ENCODE data around the gene EDN2.

DNA sequence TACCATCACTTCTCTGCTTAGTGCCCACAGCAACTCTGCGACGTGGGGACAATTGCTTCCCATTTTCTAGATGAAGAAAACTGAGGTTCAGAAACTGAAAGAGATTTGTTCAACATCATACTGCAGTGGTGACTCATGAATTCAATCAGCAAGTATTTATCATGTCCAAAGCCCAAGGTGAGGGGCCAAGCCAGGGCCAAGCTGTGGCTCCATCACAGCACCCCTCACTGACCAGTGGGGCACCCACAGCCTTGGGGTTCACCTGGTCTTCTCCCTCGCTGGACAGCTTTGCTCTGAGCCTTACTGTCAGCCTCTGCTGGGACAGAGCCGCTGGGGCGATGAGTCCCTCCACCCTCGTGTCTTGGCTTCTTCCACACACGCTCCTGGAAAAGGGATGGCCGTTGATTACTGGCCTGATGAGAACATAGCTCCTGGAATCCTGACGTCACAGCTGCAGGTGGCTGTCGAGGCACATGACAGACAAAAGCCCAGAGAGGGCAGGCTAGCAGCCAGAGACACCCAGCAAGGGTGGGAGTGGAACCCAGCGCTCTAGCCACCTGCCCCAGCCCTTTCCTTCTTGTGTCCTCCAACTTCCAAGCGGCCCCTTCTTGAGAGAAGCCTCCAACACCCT lies 6.2 kb downstream of the EDN2 start:
- TF ChIP-seq, protein P1, sequence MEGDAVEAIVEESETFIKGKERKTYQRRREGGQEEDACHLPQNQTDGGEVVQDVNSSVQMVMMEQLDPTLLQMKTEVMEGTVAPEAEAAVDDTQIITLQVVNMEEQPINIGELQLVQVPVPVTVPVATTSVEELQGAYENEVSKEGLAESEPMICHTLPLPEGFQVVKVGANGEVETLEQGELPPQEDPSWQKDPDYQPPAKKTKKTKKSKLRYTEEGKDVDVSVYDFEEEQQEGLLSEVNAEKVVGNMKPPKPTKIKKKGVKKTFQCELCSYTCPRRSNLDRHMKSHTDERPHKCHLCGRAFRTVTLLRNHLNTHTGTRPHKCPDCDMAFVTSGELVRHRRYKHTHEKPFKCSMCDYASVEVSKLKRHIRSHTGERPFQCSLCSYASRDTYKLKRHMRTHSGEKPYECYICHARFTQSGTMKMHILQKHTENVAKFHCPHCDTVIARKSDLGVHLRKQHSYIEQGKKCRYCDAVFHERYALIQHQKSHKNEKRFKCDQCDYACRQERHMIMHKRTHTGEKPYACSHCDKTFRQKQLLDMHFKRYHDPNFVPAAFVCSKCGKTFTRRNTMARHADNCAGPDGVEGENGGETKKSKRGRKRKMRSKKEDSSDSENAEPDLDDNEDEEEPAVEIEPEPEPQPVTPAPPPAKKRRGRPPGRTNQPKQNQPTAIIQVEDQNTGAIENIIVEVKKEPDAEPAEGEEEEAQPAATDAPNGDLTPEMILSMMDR (tag by site-specific recombination; IDR thresholded peaks at IDR 0.05) = no peak
- TF ChIP-seq ZNF366 (tag by site-specific recombination; conservative IDR thresholded peaks at IDR 0.05) = no peak
- no peak for TF ChIP-seq TCF7L2 (IDR thresholded peaks at IDR 0.05; ENCODE audit: borderline replicate concordance, low read depth, low read length)
- TF ChIP-seq HOXA7 (CRISPR knock-in tag; IDR thresholded peaks at IDR 0.05; ENCODE audit: borderline replicate concordance) = no peak
- TF ChIP-seq ZNF184 (tag by site-specific recombination; IDR thresholded peaks at IDR 0.05) = no peak
- TF ChIP-seq, protein P2, sequence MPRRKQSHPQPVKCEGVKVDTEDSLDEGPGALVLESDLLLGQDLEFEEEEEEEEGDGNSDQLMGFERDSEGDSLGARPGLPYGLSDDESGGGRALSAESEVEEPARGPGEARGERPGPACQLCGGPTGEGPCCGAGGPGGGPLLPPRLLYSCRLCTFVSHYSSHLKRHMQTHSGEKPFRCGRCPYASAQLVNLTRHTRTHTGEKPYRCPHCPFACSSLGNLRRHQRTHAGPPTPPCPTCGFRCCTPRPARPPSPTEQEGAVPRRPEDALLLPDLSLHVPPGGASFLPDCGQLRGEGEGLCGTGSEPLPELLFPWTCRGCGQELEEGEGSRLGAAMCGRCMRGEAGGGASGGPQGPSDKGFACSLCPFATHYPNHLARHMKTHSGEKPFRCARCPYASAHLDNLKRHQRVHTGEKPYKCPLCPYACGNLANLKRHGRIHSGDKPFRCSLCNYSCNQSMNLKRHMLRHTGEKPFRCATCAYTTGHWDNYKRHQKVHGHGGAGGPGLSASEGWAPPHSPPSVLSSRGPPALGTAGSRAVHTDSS (tag by site-specific recombination; IDR thresholded peaks at IDR 0.05) = no peak
- no peak for TF ChIP-seq ZNF146 (tag by site-specific recombination; IDR thresholded peaks at IDR 0.05)
- TF ChIP-seq, protein P3, sequence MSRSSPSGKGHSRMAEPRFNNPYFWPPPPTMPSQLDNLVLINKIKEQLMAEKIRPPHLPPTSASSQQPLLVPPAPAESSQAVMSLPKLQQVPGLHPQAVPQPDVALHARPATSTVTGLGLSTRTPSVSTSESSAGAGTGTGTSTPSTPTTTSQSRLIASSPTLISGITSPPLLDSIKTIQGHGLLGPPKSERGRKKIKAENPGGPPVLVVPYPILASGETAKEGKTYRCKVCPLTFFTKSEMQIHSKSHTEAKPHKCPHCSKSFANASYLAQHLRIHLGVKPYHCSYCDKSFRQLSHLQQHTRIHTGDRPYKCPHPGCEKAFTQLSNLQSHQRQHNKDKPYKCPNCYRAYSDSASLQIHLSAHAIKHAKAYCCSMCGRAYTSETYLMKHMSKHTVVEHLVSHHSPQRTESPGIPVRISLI (tag by site-specific recombination; IDR thresholded peaks at IDR 0.05) = no peak

Measured in HEK293 (cell line).